ENCODE measurements around the gene DNAJC4.

DNA sequence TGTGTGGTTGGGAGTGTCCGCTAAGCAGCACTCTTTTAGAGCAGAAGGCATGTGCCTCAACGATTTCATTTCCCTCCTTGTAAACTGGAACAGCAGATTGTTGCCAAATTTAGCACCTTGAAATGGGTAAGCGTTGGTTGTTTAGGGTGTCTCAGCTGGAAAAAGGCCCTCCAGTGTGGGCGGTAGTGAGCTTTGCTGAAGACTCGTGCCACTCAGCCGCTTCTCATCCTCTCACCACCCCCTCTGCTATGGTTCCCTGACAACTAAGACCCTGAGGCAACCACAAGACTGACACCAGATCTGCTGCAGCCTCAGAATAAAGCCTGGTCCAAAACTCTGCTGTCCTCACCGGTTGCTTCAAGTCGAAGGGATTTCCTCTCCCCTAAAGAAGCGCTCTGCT lies 33.7 kb upstream of the DNAJC4 start:
- TF ChIP-seq, protein P1, sequence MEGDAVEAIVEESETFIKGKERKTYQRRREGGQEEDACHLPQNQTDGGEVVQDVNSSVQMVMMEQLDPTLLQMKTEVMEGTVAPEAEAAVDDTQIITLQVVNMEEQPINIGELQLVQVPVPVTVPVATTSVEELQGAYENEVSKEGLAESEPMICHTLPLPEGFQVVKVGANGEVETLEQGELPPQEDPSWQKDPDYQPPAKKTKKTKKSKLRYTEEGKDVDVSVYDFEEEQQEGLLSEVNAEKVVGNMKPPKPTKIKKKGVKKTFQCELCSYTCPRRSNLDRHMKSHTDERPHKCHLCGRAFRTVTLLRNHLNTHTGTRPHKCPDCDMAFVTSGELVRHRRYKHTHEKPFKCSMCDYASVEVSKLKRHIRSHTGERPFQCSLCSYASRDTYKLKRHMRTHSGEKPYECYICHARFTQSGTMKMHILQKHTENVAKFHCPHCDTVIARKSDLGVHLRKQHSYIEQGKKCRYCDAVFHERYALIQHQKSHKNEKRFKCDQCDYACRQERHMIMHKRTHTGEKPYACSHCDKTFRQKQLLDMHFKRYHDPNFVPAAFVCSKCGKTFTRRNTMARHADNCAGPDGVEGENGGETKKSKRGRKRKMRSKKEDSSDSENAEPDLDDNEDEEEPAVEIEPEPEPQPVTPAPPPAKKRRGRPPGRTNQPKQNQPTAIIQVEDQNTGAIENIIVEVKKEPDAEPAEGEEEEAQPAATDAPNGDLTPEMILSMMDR (IDR thresholded peaks at IDR 0.05) = no peak
- TF ChIP-seq POLR2AphosphoS5 (IDR thresholded peaks at IDR 0.05) (no peak), POLR2A (IDR thresholded peaks at IDR 0.05) (no peak)

All from transverse colon (tissue), 4 donors.